ENCODE data around the gene MEAK7.

Gene MEAK7

DNA sequence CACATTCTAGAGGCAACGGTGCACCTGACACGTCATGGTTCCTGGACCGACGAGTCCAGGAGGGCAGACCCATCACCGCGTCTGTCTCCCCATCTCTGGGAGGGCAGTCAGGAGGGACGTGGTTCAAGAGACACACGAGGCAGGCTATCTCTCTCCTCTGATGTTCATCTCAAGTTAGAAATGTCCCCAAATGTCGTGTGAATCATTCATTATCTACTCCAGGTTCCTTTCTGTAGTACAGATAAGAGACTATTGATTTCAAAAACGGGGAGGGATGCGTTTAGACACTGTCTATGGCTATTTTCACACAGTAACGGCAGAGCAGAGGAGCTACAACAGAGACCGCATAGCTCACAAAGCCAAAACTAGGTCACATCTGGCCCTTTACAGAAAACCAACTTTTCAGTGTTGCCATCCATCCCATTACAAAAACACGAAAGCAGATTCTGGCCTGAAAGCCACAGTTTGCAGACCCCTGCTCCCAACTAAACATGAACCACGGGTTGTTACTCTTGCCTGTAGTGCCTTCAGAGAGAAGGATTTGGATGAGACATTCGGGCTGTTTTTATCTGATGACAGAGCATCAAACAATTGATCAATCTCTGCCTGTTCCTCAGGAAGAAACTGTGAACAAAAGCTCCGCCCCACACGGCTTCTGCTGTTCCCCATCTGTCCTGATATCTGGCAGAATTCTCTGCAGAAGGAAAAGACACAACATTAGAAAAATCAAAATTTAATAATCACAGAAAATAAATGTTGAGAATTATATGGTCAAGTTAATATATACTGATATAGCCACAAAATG lies 6.8 kb downstream of the MEAK7 start:
- POLR2A ChIA-PET (ENCODE audit: low non-redundant PET): interaction anchor here (0.6 kb wide), 1 partner anchor 207 kb away, joined by 4 read pairs; no protein-coding TSS in a partner anchor

GRCh38 chr16:84496991-84497390 lies 7.5 kb downstream of the MEAK7 start:
- H3K27ac ChIP-seq: no peak overlapping the region
- ChIA-PET CTCF (interaction anchor here (0.6 kb wide), 1 partner anchor 432 kb away, joined by 3 read pairs; no protein-coding TSS in a partner anchor), POLR2A (ENCODE audit: low non-redundant PET) (interaction anchor here (0.6 kb wide), 1 partner anchor 207 kb away, joined by 4 read pairs; no protein-coding TSS in a partner anchor)
- DNase-seq (ENCODE audit: low spot score): no peak
- TF ChIP-seq CTCF (conservative IDR thresholded peaks at IDR 0.05; ENCODE audit: low read depth): no peak

More for the DNA sequence above, 6.8 kb downstream of the MEAK7 start:
- no peak for DNase-seq (ENCODE audit: low spot score)
- CTCF ChIA-PET: no interaction called here
- TF ChIP-seq CTCF (conservative IDR thresholded peaks at IDR 0.05; ENCODE audit: low read depth): no peak
- H3K27ac ChIP-seq: no peak overlapping the region

DNA sequence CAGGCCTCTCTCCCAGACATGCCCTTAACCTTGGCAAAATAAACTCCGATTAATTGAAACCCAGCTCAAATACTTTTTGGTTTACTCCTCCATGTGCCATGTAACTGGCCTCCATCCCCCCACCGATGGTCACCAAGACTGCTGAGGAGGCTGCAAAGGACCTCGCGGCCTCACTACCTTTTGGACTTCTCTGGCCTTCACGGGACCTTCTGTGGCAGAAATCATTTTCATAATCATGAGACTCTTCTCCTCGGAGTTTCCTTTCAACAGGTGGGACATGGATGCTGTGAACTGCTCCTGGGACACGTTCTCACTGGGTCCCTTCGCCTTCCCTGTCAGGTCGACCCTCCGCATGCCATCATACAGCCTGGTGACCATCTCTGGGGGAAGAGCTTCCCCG lies 9.0 kb downstream of the MEAK7 start:
- POLR2A ChIA-PET (ENCODE audit: low non-redundant PET): no interaction called here
- DNase-seq (ENCODE audit: low spot score): no peak
- CTCF ChIA-PET: interaction anchor here (0.6 kb wide), 1 partner anchor 117 kb away, joined by 3 read pairs; no protein-coding TSS in a partner anchor
- TF ChIP-seq CTCF (conservative IDR thresholded peaks at IDR 0.05; ENCODE audit: low read depth): no peak
- H3K27ac ChIP-seq: no peak overlapping the region

GRCh38 chr16:84489131-84489530 lies 15.3 kb downstream of the MEAK7 start:
- ChIA-PET CTCF (interaction anchor here (0.9 to 2.0 kb wide), 2 partner anchors 17 to 212 kb away, joined by 3 to 13 read pairs; no protein-coding TSS in a partner anchor), POLR2A (ENCODE audit: low non-redundant PET) (interaction anchor here (0.6 kb wide), 1 partner anchor 211 kb away, joined by 5 read pairs; no protein-coding TSS in a partner anchor)
- no peak for DNase-seq (ENCODE audit: low spot score)
- H3K27ac ChIP-seq: no peak overlapping the region
- no peak for TF ChIP-seq CTCF (conservative IDR thresholded peaks at IDR 0.05; ENCODE audit: low read depth)

DNA sequence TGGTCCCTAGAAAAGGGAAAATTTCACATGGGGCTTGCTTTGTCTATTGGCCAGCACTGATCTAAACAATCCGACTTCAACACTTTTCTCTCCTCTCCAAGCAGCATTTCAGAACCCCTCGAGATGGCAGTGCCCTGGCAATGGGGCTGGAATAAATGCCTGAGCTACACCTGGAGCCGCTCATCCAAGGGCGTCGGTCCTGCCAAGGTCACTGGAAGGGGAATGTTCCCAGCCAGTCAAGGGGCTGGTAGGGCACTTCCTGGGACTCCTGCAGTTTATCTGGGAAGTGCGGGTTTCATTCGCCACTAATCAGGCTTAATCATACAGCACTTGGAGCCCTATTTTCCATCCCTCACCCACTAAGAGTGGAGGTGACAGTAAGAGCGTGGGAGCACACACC lies 17.1 kb downstream of the MEAK7 start:
- ChIA-PET CTCF (interaction anchor here (1.4 kb wide), 2 partner anchors 9 to 19 kb away, joined by 3 read pairs; no protein-coding TSS in a partner anchor), POLR2A (ENCODE audit: low non-redundant PET) (no interaction called here)
- DNase-seq (ENCODE audit: low spot score): no peak
- no peak overlapping the region; the same call in 1 of the 2 replicates for H3K27ac ChIP-seq
- TF ChIP-seq CTCF (conservative IDR thresholded peaks at IDR 0.05; ENCODE audit: low read depth): no peak

- POLR2A ChIA-PET (ENCODE audit: low non-redundant PET): no interaction called here
These were observed 17.8 kb downstream of the MEAK7 start for GRCh38 chr16:84486551-84487235.

More at GRCh38 chr16:84486551-84487235, 17.8 kb downstream of the MEAK7 start:
- TF ChIP-seq CTCF (conservative IDR thresholded peaks at IDR 0.05; ENCODE audit: low read depth): no peak
- CTCF ChIA-PET: interaction anchor here (0.7 to 1.4 kb wide), 2 partner anchors 18 to 19 kb away, joined by 3 read pairs; no protein-coding TSS in a partner anchor
- no peak overlapping the region for H3K27ac ChIP-seq
- DNase-seq (ENCODE audit: low spot score): no peak
